NK-92 (cell line): Measurements from ENCODE around the gene CCBE1.

ENCODE experiments used
- DNase-seq: peaks from one replicate; lab custom pipeline; 2025; ENCODE audit not compliant: unreplicated experiment; lab: John Stamatoyannopoulos, UW

Gene CCBE1

GRCh38 chr18:59623456-59624368 lies 73.5 kb downstream of the CCBE1 start:
- DNase-seq = no peak

GRCh38 chr18:59621027-59621426 lies 76.2 kb downstream of the CCBE1 start:
- DNase-seq = no peak

GRCh38 chr18:59620381-59620780 lies 76.8 kb downstream of the CCBE1 start:
- no peak for DNase-seq

- DNase-seq = no peak
Observed at GRCh38 chr18:59619816-59620215, 77.4 kb downstream of the CCBE1 start.

GRCh38 chr18:59617468-59617932 lies 79.7 kb downstream of the CCBE1 start:
- no peak for DNase-seq

GRCh38 chr18:59616501-59616900 lies 80.7 kb downstream of the CCBE1 start:
- no peak for DNase-seq

- no peak for DNase-seq
Observed at GRCh38 chr18:59613903-59614302, 83.3 kb downstream of the CCBE1 start.

GRCh38 chr18:59612381-59612780 lies 84.8 kb downstream of the CCBE1 start:
- DNase-seq = no peak

GRCh38 chr18:59610546-59611140 lies 86.6 kb downstream of the CCBE1 start:
- DNase-seq = no peak

- DNase-seq = no peak
Observed at GRCh38 chr18:59609654-59610053, 87.6 kb downstream of the CCBE1 start.

GRCh38 chr18:59607471-59607870 lies 89.8 kb downstream of the CCBE1 start:
- DNase-seq = no peak

GRCh38 chr18:59607078-59607379 lies 90.2 kb downstream of the CCBE1 start:
- no peak for DNase-seq

- no peak for DNase-seq
Observed at GRCh38 chr18:59606193-59607077, 90.8 kb downstream of the CCBE1 start.

- no peak for DNase-seq
Observed at GRCh38 chr18:59605633-59606192, 91.5 kb downstream of the CCBE1 start.

GRCh38 chr18:59604877-59605276 lies 92.3 kb downstream of the CCBE1 start:
- no peak for DNase-seq

- DNase-seq = no peak
Observed at GRCh38 chr18:59597049-59597448, 100.2 kb downstream of the CCBE1 start.

GRCh38 chr18:59593291-59593717 lies 103.9 kb downstream of the CCBE1 start:
- no peak for DNase-seq

- DNase-seq = no peak
Observed at GRCh38 chr18:59592624-59593023, 104.6 kb downstream of the CCBE1 start.

- DNase-seq = no peak
Observed at GRCh38 chr18:59582395-59582794, 114.8 kb downstream of the CCBE1 start.

- DNase-seq = no peak
Observed at GRCh38 chr18:59579509-59579908, 117.7 kb downstream of the CCBE1 start.

- no peak for DNase-seq
Observed at GRCh38 chr18:59577386-59577655, 119.9 kb downstream of the CCBE1 start.
